Loucy (cell line): ENCODE data around the gene C16orf89.
"Not testable (repeated sequence)": the region's sequence is repeated elsewhere in the genome, so short reads cannot be mapped to it uniquely, and the experiment has no call there.

Source experiments
- H2AFZ ChIP-seq: fragments of 200-600 bp; sonication (generic); 2 replicates; pipeline ENCODE4 v1.6.0; 2016; ENCODE audit warnings: antibody characterized with exemption, mild to moderate bottlenecking, low read length, moderate library complexity
- H3F3A ChIP-seq: fragments of 200-600 bp; 2 replicates; pipeline ENCODE4 v1.6.0; 2016; ENCODE audit warnings: antibody characterized with exemption, low read depth, mild to moderate bottlenecking
- H3K27me3 ChIP-seq: fragments of 200-600 bp; sonication (generic); 2 replicates; pipeline ENCODE4 v1.6.1; 2014; ENCODE audit warnings: low read length, mild to moderate bottlenecking; ENCODE audit not compliant: insufficient read depth, poor library complexity, severe bottlenecking
- H3K36me3 ChIP-seq: fragments of 200-600 bp; sonication (generic); 2 replicates; pipeline ENCODE4 v1.6.1; 2016; ENCODE audit warnings: low read length; ENCODE audit not compliant: insufficient read depth
- H3K4me1 ChIP-seq: fragments of 200-600 bp; sonication (generic); 2 replicates; pipeline ENCODE4 v1.5.1; 2014; ENCODE audit warnings: low read length, mild to moderate bottlenecking; ENCODE audit not compliant: insufficient read depth, poor library complexity, severe bottlenecking
- H3K4me2 ChIP-seq: fragments of 200-600 bp; sonication (generic); 2 replicates; pipeline ENCODE4 v1.6.0; 2014; ENCODE audit warnings: antibody characterized with exemption, low read length, low read depth, mild to moderate bottlenecking; ENCODE audit not compliant: poor library complexity, severe bottlenecking
- H3K4me3 ChIP-seq: fragments of 200-600 bp; sonication (generic); 2 replicates; pipeline ENCODE4 v1.5.1; 2014; ENCODE audit warnings: low read length, mild to moderate bottlenecking, mixed read lengths; ENCODE audit not compliant: poor library complexity, severe bottlenecking
- H3K79me2 ChIP-seq: fragments of 200-600 bp; sonication (generic); 2 replicates; pipeline ENCODE4 v1.6.1; 2014; ENCODE audit warnings: low read length; ENCODE audit not compliant: insufficient read depth
- H3K9ac ChIP-seq: fragments of 200-600 bp; sonication (generic); 2 replicates; pipeline ENCODE4 v1.6.0; 2014; ENCODE audit warnings: mild to moderate bottlenecking, low read depth, low read length, moderate library complexity; ENCODE audit not compliant: poor library complexity, severe bottlenecking
- H3K9me2 ChIP-seq: fragments of 200-600 bp; sonication (generic); replicated peaks from 2 replicates; pipeline ENCODE4 v1.6.1; 2016; ENCODE audit warnings: low read depth, low read length, mixed read lengths
- H3K9me3 ChIP-seq: fragments of 200-600 bp; sonication (generic); 2 replicates; pipeline ENCODE4 v1.6.1; 2014; ENCODE audit warnings: mild to moderate bottlenecking, antibody characterized with exemption, low read length, low read depth; ENCODE audit not compliant: insufficient read depth
- H4K20me1 ChIP-seq: fragments of 200-600 bp; sonication (generic); 2 replicates; pipeline ENCODE4 v1.6.0; 2014; ENCODE audit warnings: antibody characterized with exemption, low read length, mild to moderate bottlenecking; ENCODE audit not compliant: insufficient read depth, poor library complexity, severe bottlenecking
- CTCF ChIP-seq: fragments of 200-600 bp; sonication (generic); conservative IDR thresholded peaks from 2 replicates; pipeline ENCODE4 v1.5.1; 2014; ENCODE audit warnings: mild to moderate bottlenecking, antibody characterized with exemption, low read length

The C16orf89 gene

GRCh38 chr16:5084802-5085201 is 19.0 kb upstream of the C16orf89 start:
- H3K4me1 ChIP-seq, H2AFZ ChIP-seq, H3K36me3 ChIP-seq, H3K9me3 ChIP-seq, H3K4me2 ChIP-seq, H3K4me3 ChIP-seq, H3K79me2 ChIP-seq, H4K20me1 ChIP-seq, H3K9me2 ChIP-seq, H3K9ac ChIP-seq, H3F3A ChIP-seq, H3K27me3 ChIP-seq: not testable (repeated sequence)
- TF ChIP-seq CTCF: peak; percentile 49

- H3K9me3 ChIP-seq, H4K20me1 ChIP-seq, H3K9ac ChIP-seq, H3K79me2 ChIP-seq, H3K4me2 ChIP-seq, H2AFZ ChIP-seq, H3F3A ChIP-seq, H3K9me2 ChIP-seq, H3K4me1 ChIP-seq, H3K27me3 ChIP-seq, H3K4me3 ChIP-seq, H3K36me3 ChIP-seq: not testable (repeated sequence)
These were observed 18.5 kb upstream of the C16orf89 start for GRCh38 chr16:5084099-5084731.

GRCh38 chr16:5083646-5084045 is 17.9 kb upstream of the C16orf89 start:
- not testable (repeated sequence) for H3K9me2 ChIP-seq, H3K4me2 ChIP-seq, H3K9me3 ChIP-seq, H3F3A ChIP-seq, H4K20me1 ChIP-seq, H2AFZ ChIP-seq, H3K4me3 ChIP-seq, H3K79me2 ChIP-seq, H3K36me3 ChIP-seq, H3K27me3 ChIP-seq, H3K9ac ChIP-seq, H3K4me1 ChIP-seq

GRCh38 chr16:5080996-5081395 is 15.2 kb upstream of the C16orf89 start:
- not testable (repeated sequence) for H3K4me1 ChIP-seq, H3K27me3 ChIP-seq, H3K36me3 ChIP-seq, H3K9ac ChIP-seq, H3K79me2 ChIP-seq, H3K9me2 ChIP-seq, H3K4me2 ChIP-seq, H3K9me3 ChIP-seq, H4K20me1 ChIP-seq, H3F3A ChIP-seq, H2AFZ ChIP-seq, H3K4me3 ChIP-seq

- H3K27me3 ChIP-seq, H3K4me1 ChIP-seq: not testable (repeated sequence)
These were observed 14.7 kb upstream of the C16orf89 start for GRCh38 chr16:5080461-5080860.

More at GRCh38 chr16:5080461-5080860, 14.7 kb upstream of the C16orf89 start:
- not testable (repeated sequence) for H3K9ac ChIP-seq, H2AFZ ChIP-seq, H3K4me2 ChIP-seq, H3K9me2 ChIP-seq, H3K36me3 ChIP-seq, H3K4me3 ChIP-seq, H4K20me1 ChIP-seq, H3K79me2 ChIP-seq, H3F3A ChIP-seq, H3K9me3 ChIP-seq
